ENCODE data around the gene DDX3X. TPM values are rescaled to one million over a fixed set of nuclear protein-coding genes. Genes with fewer than 3 reads are reported as not detected.

Gene DDX3X
- total and polyA plus RNA-seq, 10 of the 15 experiments (the other 5 are each of a cell fraction or from before 2014, with no cell fraction given): 52.0 to 283 (median 172) TPM

DNA sequence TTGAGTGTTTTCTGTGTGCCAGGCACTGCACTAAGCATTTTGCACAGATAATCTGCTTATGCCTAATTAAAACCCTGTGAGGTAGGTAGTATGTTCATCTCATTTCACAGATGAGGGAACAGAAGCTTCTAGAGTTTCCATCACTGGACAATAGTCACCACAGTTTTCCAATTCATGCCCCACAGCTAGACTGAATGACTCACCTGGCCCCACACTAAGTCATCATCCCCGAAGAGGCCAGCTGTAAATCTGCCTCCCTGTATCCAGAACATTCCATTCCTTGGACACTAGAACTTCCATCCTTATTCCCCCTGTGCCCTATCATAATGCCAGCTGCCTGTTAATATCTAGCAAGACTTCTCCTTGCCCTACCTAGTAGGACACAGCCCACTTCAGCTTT is 72.2 kb downstream of the DDX3X start:
- Histone ChIP-seq H3K9me3 (replicated peaks; ENCODE audit: control insufficient read depth, insufficient read depth, low read length) (no peaks in the 10 kb centered on the region), H4K20me1 (ENCODE audit: control insufficient read depth, insufficient read depth) (no peaks in the 10 kb centered on the region), H3K9ac (ENCODE audit: control insufficient read depth, insufficient read depth, low read length) (no peak overlapping the region), H2AFZ (ENCODE audit: control insufficient read depth, low read depth, low read length) (no peak overlapping the region), H3K27me3 (replicated peaks in 1 of 2; ENCODE audit: control insufficient read depth in 2 of 2, insufficient read depth in 2 of 2, low read length in 1 of 2) (no peaks in the 10 kb centered on the region), H3K27ac (ENCODE audit: control insufficient read depth, insufficient read depth) (no peak overlapping the region), H3K4me2 (ENCODE audit: control insufficient read depth, insufficient read depth) (no peak overlapping the region), H3K36me3 (ENCODE audit: control insufficient read depth in 2 of 2, insufficient read depth in 2 of 2, low read length in 1 of 2) (no peaks in the 10 kb centered on the region), H3K79me2 (ENCODE audit: control insufficient read depth, insufficient read depth, low read length) (no peaks in the 10 kb centered on the region), H3K4me3 (no peak overlapping the region), H3K4me1 (ENCODE audit: control insufficient read depth, insufficient read depth, low read length) (no peaks in the 10 kb centered on the region)
- ChIA-PET SMC1A (ENCODE audit: uncharacterized antibody, unreplicated experiment) (no interaction called here), POLR2A (interaction anchor here (0.6 kb wide), 1 partner anchor 13 kb away, joined by 4 read pairs; no protein-coding TSS in a partner anchor), CTCF (no interaction called here), RAD21 (ENCODE audit: unreplicated experiment) (no interaction called here)
- intact Hi-C loops (cut with micrococcal nuclease; ENCODE audit: unreplicated experiment) (no loop called here), in situ Hi-C loops (cut with MboI) (no loop called here)
- no peak for FAIRE-seq
- ATAC-seq: no peak
- TF ChIP-seq SMARCA5 (IDR thresholded peaks at IDR 0.05): no peak
- no TSS peak for BruUV-seq (replicated peaks)
- no peak for DNase-seq (ENCODE audit: low read depth, low spot score)
- 52% methylated on average over 1 of the region's 1 CpG for WGBS (ENCODE audit: insufficient coverage, insufficient replicate concordance, low lambda C conversion rate, missing lambda C conversion rate)

DNA sequence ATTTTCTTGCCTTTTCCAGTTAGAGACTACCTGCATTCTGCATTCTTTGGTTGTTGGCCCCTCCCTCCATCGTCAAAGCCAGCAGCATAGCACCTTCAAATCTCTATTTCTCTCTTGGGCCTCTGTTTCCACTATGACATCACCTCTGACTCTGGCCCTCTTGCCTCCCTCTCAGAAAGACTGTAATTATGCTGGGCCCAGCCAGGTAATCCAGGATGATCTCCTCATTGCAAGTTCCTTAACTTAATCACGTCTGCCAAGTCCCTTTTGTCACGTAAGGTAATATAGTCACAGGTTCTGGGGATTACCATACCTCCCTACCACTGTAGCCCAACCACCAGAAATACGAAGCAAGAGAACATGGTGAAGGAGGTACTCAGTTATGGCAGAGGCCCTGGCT is 73.9 kb downstream of the DDX3X start:
- Histone ChIP-seq H3K27me3 (replicated peaks in 1 of 2; ENCODE audit: control insufficient read depth in 2 of 2, insufficient read depth in 2 of 2, low read length in 1 of 2) (no peaks in the 10 kb centered on the region), H3K4me3 (no peak overlapping the region), H3K27ac (ENCODE audit: control insufficient read depth, insufficient read depth) (no peak overlapping the region), H2AFZ (ENCODE audit: control insufficient read depth, low read depth, low read length) (no peak overlapping the region), H3K4me2 (ENCODE audit: control insufficient read depth, insufficient read depth) (no peak overlapping the region), H3K4me1 (ENCODE audit: control insufficient read depth, insufficient read depth, low read length) (no peaks in the 10 kb centered on the region), H3K9ac (ENCODE audit: control insufficient read depth, insufficient read depth, low read length) (no peak overlapping the region), H3K36me3 (ENCODE audit: control insufficient read depth in 2 of 2, insufficient read depth in 2 of 2, low read length in 1 of 2) (no peaks in the 10 kb centered on the region), H3K9me3 (replicated peaks; ENCODE audit: control insufficient read depth, insufficient read depth, low read length) (no peaks in the 10 kb centered on the region), H4K20me1 (ENCODE audit: control insufficient read depth, insufficient read depth) (no peaks in the 10 kb centered on the region), H3K79me2 (ENCODE audit: control insufficient read depth, insufficient read depth, low read length) (no peaks in the 10 kb centered on the region)
- TF ChIP-seq CBX3 (IDR thresholded peaks at IDR 0.05; ENCODE audit: borderline replicate concordance, low read depth) (no peak), SPI1 (IDR thresholded peaks at IDR 0.05; ENCODE audit: borderline replicate concordance, insufficient read depth, low read depth, low read length) (no peak), HDAC2 (IDR thresholded peaks at IDR 0.05) (no peak), EED (IDR thresholded peaks at IDR 0.05; ENCODE audit: low read depth) (no peak), ZBED1 (IDR thresholded peaks at IDR 0.05; ENCODE audit: borderline replicate concordance) (no peak)
- no TSS peak for BruUV-seq (replicated peaks)
- 15% methylated on average over 4 of the region's 4 CpGs for WGBS (ENCODE audit: insufficient coverage, insufficient replicate concordance, low lambda C conversion rate, missing lambda C conversion rate)
- POLR2A ChIA-PET: no interaction called here
- DNase-seq (ENCODE audit: low read depth, low spot score): no peak
- no peak for FAIRE-seq
- SMC1A ChIA-PET (ENCODE audit: uncharacterized antibody, unreplicated experiment): no interaction called here
- in situ Hi-C loops (cut with MboI) (no loop called here), intact Hi-C loops (cut with micrococcal nuclease; ENCODE audit: unreplicated experiment) (no loop called here)
- no peak for ATAC-seq
- CTCF ChIA-PET: no interaction called here
- RAD21 ChIA-PET (ENCODE audit: unreplicated experiment): no interaction called here

All from GM12878 (cell line).